ENCODE data around the gene CDK4. TPM values are rescaled to one million over a fixed set of nuclear protein-coding genes. Genes with fewer than 3 reads are reported as not detected.

CDK4 gene
- total RNA-seq, 1 experiment from 2014 or later: 156 TPM

DNA sequence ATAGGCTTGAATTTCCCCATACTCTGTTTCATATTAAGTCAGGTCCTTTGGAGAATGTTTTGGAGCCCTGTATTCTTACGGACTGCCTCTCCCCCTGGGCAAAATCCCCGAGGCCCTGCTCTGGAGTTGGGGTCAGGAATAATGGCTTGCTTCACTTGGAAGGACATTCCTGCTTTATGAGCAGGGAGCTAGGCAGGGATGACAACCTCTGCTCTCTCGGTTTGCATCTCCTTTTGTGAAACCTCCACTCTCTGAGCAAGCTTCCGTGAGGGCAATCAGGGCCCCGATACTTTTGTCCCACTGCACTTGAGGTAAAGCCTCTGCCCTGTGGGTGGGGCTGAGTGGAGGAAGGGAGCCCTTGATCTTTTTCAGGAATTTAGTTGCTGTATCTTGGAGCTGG lies 38.9 kb downstream of the CDK4 start:
- no peak for DNase-seq
- no peaks in the 10 kb centered on the region for H4K20me1 ChIP-seq (ENCODE audit: insufficient read depth)
- no peaks in the 10 kb centered on the region for H3K4me1 ChIP-seq (replicated peaks; ENCODE audit: insufficient read depth)
- CTCF ChIA-PET: no interaction called here
- no peaks in the 10 kb centered on the region for H3K9me3 ChIP-seq (ENCODE audit: insufficient read depth, low read depth)
- no peaks in the 10 kb centered on the region for H3K27me3 ChIP-seq (ENCODE audit: insufficient read depth, low read depth)
- H3K79me2 ChIP-seq (ENCODE audit: low read depth): no peaks in the 10 kb centered on the region
- no peaks in the 10 kb centered on the region; the same call in 1 of the 2 replicates for H3F3A ChIP-seq (ENCODE audit: insufficient read depth, low read depth)
- no peak overlapping the region for H3K4me2 ChIP-seq
- H3K9me2 ChIP-seq (ENCODE audit: insufficient read depth): no peaks in the 10 kb centered on the region
- H3K36me3 ChIP-seq (ENCODE audit: low read depth): 0 out of 2 replicates have a peak, but pooled peaks cover 3% of the 10 kb centered on the region
- intact Hi-C loops (cut with micrococcal nuclease; ENCODE audit: unreplicated experiment): no loop called here
- H3K27ac ChIP-seq: no peak overlapping the region
- H3K4me3 ChIP-seq: no peak overlapping the region
- POLR2A ChIA-PET (ENCODE audit: unreplicated experiment): no interaction called here
- no peak overlapping the region for H2AFZ ChIP-seq
- BruUV-seq (replicated peaks): no TSS peak
- TF ChIP-seq CTCF (conservative IDR thresholded peaks at IDR 0.05): no peak
- no peak for TF ChIP-seq EZH2 (IDR thresholded peaks at IDR 0.05; ENCODE audit: low read depth)

- no peaks in the 10 kb centered on the region for H4K20me1 ChIP-seq (ENCODE audit: insufficient read depth)
- H3K27me3 ChIP-seq (ENCODE audit: insufficient read depth, low read depth): no peaks in the 10 kb centered on the region
- H3K4me1 ChIP-seq (replicated peaks; ENCODE audit: insufficient read depth): no peaks in the 10 kb centered on the region
- H3K4me3 ChIP-seq: no peak overlapping the region
- 0 out of 2 replicates have a peak, but pooled peaks cover 3% of the 10 kb centered on the region for H3K36me3 ChIP-seq (ENCODE audit: low read depth)
- no peak for DNase-seq
- H3F3A ChIP-seq (ENCODE audit: insufficient read depth, low read depth): no peaks in the 10 kb centered on the region; the same call in 1 of the 2 replicates
- TF ChIP-seq EZH2 (IDR thresholded peaks at IDR 0.05; ENCODE audit: low read depth) (no peak), CTCF (conservative IDR thresholded peaks at IDR 0.05) (no peak)
- intact Hi-C loops (cut with micrococcal nuclease; ENCODE audit: unreplicated experiment): no loop called here
- H3K27ac ChIP-seq: no peak overlapping the region
- CTCF ChIA-PET: no interaction called here
- H2AFZ ChIP-seq: no peak overlapping the region
- POLR2A ChIA-PET (ENCODE audit: unreplicated experiment): no interaction called here
- H3K9me2 ChIP-seq (ENCODE audit: insufficient read depth): no peaks in the 10 kb centered on the region
- no peaks in the 10 kb centered on the region for H3K9me3 ChIP-seq (ENCODE audit: insufficient read depth, low read depth)
- no peaks in the 10 kb centered on the region for H3K79me2 ChIP-seq (ENCODE audit: low read depth)
- no TSS peak for BruUV-seq (replicated peaks)
- H3K4me2 ChIP-seq: no peak overlapping the region
Measured at GRCh38 chr12:57712701-57713100, 39.4 kb downstream of the CDK4 start.

DNA sequence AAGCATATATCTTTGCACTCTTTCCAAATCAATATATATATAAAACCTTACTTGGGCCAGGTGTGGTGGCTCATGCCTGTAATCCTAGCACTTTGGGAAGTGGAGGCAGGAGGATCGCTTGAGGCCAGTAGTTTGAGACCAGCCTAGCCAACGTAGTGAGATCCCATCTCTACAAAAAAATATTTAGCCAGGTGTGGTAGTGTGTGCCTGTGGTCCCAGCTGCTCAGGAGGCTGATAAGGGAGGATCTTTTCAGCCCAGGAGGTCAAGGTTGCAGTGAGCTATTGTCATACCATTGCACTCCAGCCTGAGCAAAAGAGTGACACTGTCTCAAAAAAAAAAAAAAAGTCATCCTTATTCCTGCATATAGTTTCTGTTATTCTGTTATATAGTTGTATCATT lies 43.8 kb downstream of the CDK4 start:
- POLR2A ChIA-PET (ENCODE audit: unreplicated experiment): no interaction called here
- Histone ChIP-seq H3K4me2 (no peak overlapping the region), H3K27me3 (ENCODE audit: insufficient read depth, low read depth) (no peaks in the 10 kb centered on the region), H3K9me2 (ENCODE audit: insufficient read depth) (no peaks in the 10 kb centered on the region), H3K9me3 (ENCODE audit: insufficient read depth, low read depth) (peaks cover 4% of the 10 kb centered on the region; the same call in 1 of the 2 replicates), H3K4me3 (no peak overlapping the region), H3K27ac (no peak overlapping the region), H3K36me3 (ENCODE audit: low read depth) (peaks cover 11% of the 10 kb centered on the region), H3F3A (ENCODE audit: insufficient read depth, low read depth) (no peaks in the 10 kb centered on the region; the same call in 1 of the 2 replicates), H3K79me2 (ENCODE audit: low read depth) (no peaks in the 10 kb centered on the region), H4K20me1 (ENCODE audit: insufficient read depth) (no peaks in the 10 kb centered on the region), H3K4me1 (replicated peaks; ENCODE audit: insufficient read depth) (no peaks in the 10 kb centered on the region), H2AFZ (no peak overlapping the region)
- no peak for DNase-seq
- intact Hi-C loops (cut with micrococcal nuclease; ENCODE audit: unreplicated experiment): no loop called here
- CTCF ChIA-PET: no interaction called here
- TF ChIP-seq EZH2 (IDR thresholded peaks at IDR 0.05; ENCODE audit: low read depth) (no peak), CTCF (conservative IDR thresholded peaks at IDR 0.05) (no peak)
- BruUV-seq (replicated peaks): no TSS peak

Data from PC-9 (cell line).